ENCODE data around the gene SEMA6D. TPM values are rescaled to one million over a fixed set of nuclear protein-coding genes. Genes with fewer than 3 reads are reported as not detected.

The SEMA6D gene
- total and polyA plus RNA-seq, 10 of the 15 experiments (the other 5 are each of a cell fraction or from before 2014, with no cell fraction given), result 0.01 to 0.52 (median 0.09) TPM; not detected in 6

GRCh38 chr15:47753591-47753990, 36.3 kb downstream of the SEMA6D start:
- SMC1A ChIA-PET (ENCODE audit: uncharacterized antibody, unreplicated experiment), result no interaction called here
- RAD21 ChIA-PET (ENCODE audit: unreplicated experiment), result no interaction called here
- 43% methylated on average over 4 of the region's 4 CpGs for WGBS (ENCODE audit: insufficient coverage, insufficient replicate concordance, low lambda C conversion rate, missing lambda C conversion rate)
- Histone ChIP-seq H3K27ac (ENCODE audit: control insufficient read depth, insufficient read depth) (no peak overlapping the region), H3K9me3 (replicated peaks; ENCODE audit: control insufficient read depth, insufficient read depth, low read length) (no peaks in the 10 kb centered on the region), H2AFZ (ENCODE audit: control insufficient read depth, low read depth, low read length) (no peak overlapping the region), H4K20me1 (ENCODE audit: control insufficient read depth, insufficient read depth) (no peaks in the 10 kb centered on the region), H3K36me3 (ENCODE audit: control insufficient read depth in 2 of 2, insufficient read depth in 2 of 2, low read length in 1 of 2) (no peaks in the 10 kb centered on the region), H3K9ac (ENCODE audit: control insufficient read depth, insufficient read depth, low read length) (no peak overlapping the region), H3K4me2 (ENCODE audit: control insufficient read depth, insufficient read depth) (no peak overlapping the region), H3K4me3 (no peak overlapping the region), H3K79me2 (ENCODE audit: control insufficient read depth, insufficient read depth, low read length) (no peaks in the 10 kb centered on the region), H3K27me3 (replicated peaks in 1 of 2; ENCODE audit: control insufficient read depth in 2 of 2, insufficient read depth in 2 of 2, low read length in 1 of 2) (no peaks in the 10 kb centered on the region), H3K4me1 (ENCODE audit: control insufficient read depth, insufficient read depth, low read length) (no peaks in the 10 kb centered on the region)
- CTCF ChIA-PET, result no interaction called here
- POLR2A ChIA-PET, result no interaction called here
- BruUV-seq (replicated peaks), result no TSS peak
- no peak for TF ChIP-seq ZSCAN29 (IDR thresholded peaks at IDR 0.05)
- TF ChIP-seq NBN (IDR thresholded peaks at IDR 0.05), result no peak
- TF ChIP-seq CREB1 (IDR thresholded peaks at IDR 0.05; ENCODE audit: low read depth), result no peak
- no peak for TF ChIP-seq ATF7 (IDR thresholded peaks at IDR 0.05; ENCODE audit: low read depth)
- TF ChIP-seq NR2C1 (IDR thresholded peaks at IDR 0.05), result no peak
- no peak for TF ChIP-seq ZNF384 (IDR thresholded peaks at IDR 0.05; ENCODE audit: borderline replicate concordance, low read depth, low read length)
- no peak for TF ChIP-seq NFYA (IDR thresholded peaks at IDR 0.05; ENCODE audit: borderline replicate concordance, low read depth, low read length)
- TF ChIP-seq JUND (IDR thresholded peaks at IDR 0.05; ENCODE audit: low read depth, low read length), result no peak
- no peak for TF ChIP-seq BHLHE40 (IDR thresholded peaks at IDR 0.05; ENCODE audit: borderline replicate concordance in 1 of 2, low read depth in 2 of 2, low read length in 1 of 2)
- no peak for TF ChIP-seq MTA3 (IDR thresholded peaks at IDR 0.05; ENCODE audit: borderline replicate concordance, low read length)
- TF ChIP-seq, protein P1, sequence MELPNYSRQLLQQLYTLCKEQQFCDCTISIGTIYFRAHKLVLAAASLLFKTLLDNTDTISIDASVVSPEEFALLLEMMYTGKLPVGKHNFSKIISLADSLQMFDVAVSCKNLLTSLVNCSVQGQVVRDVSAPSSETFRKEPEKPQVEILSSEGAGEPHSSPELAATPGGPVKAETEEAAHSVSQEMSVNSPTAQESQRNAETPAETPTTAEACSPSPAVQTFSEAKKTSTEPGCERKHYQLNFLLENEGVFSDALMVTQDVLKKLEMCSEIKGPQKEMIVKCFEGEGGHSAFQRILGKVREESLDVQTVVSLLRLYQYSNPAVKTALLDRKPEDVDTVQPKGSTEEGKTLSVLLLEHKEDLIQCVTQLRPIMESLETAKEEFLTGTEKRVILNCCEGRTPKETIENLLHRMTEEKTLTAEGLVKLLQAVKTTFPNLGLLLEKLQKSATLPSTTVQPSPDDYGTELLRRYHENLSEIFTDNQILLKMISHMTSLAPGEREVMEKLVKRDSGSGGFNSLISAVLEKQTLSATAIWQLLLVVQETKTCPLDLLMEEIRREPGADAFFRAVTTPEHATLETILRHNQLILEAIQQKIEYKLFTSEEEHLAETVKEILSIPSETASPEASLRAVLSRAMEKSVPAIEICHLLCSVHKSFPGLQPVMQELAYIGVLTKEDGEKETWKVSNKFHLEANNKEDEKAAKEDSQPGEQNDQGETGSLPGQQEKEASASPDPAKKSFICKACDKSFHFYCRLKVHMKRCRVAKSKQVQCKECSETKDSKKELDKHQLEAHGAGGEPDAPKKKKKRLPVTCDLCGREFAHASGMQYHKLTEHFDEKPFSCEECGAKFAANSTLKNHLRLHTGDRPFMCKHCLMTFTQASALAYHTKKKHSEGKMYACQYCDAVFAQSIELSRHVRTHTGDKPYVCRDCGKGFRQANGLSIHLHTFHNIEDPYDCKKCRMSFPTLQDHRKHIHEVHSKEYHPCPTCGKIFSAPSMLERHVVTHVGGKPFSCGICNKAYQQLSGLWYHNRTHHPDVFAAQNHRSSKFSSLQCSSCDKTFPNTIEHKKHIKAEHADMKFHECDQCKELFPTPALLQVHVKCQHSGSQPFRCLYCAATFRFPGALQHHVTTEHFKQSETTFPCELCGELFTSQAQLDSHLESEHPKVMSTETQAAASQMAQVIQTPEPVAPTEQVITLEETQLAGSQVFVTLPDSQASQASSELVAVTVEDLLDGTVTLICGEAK (IDR thresholded peaks at IDR 0.05; ENCODE audit: borderline replicate concordance), result no peak
- ATAC-seq, result no peak
- no peak for DNase-seq (ENCODE audit: low read depth, low spot score)
- FAIRE-seq, result no peak
- in situ Hi-C loops (cut with MboI), result no loop called here
- intact Hi-C loops (cut with micrococcal nuclease; ENCODE audit: unreplicated experiment), result no loop called here
